DMS 273 treated with DMSO at 0.1 percent for 48 hours (cell line): ENCODE results near the gene MAP3K20.
"Not testable (repeated sequence)": the region's sequence is repeated elsewhere in the genome, so short reads cannot be mapped to it uniquely, and the experiment has no call there.

ENCODE experiments used
- DNase-seq: peaks from one replicate; lab custom pipeline; 2025; lab: John Stamatoyannopoulos, UW

Gene MAP3K20

DNA sequence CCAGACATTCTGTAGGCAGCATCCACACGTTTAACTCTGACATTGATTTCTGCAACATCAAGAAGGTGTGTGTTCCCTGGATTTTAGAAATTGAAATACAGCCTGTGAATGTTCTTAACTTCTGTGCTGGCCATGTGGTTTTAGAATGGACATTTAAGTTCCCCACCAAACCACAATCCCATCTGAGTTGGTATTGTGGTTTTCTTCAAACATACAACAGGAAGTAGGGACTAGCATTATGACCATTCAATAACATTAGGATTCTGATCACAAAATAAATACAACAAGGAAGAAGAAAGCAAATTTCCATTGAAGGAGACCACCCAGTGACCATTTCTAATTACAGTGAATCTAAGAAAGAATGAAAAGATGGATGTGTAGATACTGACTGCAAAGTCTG, 51.2 kb downstream of the MAP3K20 start:
- DNase-seq: no peak

DNA sequence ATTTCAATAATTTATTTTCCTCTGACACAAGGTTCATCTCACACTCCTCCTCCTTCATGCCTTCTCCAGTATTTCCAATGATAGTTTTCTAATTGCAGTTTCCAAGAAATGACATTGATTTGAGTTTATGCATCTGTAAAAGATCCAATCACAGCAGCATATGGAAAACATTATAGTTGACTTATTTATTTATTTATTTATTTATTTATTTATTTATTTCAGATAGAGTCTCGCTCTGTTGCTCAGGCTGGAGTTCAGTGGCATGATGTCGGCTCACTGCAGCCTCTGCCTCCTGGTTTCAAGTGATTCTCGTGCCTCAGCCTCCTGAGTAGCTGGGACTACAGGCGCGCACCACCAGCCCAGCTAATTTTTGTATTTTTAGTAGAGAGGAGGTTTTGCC, 52.5 kb downstream of the MAP3K20 start:
- not testable (repeated sequence) for DNase-seq

DNA sequence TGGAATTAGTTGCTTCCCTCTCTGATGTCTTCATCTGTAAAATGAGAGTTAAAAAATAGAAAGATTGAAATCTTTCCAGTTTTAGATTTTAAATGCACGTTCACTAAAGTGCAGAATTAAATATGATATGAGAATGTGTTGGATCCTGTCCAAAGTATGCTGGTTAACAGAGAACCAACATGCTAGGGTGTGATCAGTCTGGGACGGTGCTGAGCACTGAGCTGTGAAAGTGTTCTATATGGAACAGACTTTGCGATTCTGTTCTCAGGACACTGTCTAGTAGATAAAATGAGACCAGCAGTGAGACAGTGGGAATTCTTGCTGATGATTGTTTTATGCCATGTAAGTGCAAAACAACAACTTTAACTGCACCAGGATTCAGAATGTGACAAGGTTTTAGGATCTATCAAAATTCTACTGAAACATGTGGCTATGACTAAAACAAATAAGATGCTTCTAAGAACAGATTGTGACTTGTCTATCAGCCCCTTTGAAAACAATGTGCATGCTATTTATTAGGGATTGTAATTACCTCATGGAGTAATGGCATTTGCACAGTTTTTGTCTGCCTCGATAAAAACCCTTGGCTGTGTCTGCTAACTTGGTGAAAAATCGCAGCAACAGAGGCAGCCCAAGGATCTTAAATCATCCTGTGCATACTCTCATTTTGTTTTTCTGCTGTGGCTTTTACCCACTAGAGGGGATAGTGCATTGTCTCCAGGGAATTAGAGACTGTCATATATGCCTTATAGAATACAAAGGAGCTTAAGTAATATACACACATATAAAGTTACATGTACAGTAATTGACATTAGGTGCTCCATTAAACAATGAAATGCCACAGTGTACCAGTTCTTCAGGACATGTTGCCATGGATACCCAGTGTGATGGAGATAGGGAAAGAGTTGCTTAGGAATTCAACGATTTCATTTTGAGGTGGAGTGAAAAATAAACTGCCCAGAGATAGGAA, 55.1 kb downstream of the MAP3K20 start:
- DNase-seq: no peak

GRCh38 chr2:173132531-173132930, 56.9 kb downstream of the MAP3K20 start:
- no peak for DNase-seq

GRCh38 chr2:173134703-173135102, 59.1 kb downstream of the MAP3K20 start:
- DNase-seq: no peak

GRCh38 chr2:173136067-173136466, 60.4 kb downstream of the MAP3K20 start:
- DNase-seq: no peak

DNA sequence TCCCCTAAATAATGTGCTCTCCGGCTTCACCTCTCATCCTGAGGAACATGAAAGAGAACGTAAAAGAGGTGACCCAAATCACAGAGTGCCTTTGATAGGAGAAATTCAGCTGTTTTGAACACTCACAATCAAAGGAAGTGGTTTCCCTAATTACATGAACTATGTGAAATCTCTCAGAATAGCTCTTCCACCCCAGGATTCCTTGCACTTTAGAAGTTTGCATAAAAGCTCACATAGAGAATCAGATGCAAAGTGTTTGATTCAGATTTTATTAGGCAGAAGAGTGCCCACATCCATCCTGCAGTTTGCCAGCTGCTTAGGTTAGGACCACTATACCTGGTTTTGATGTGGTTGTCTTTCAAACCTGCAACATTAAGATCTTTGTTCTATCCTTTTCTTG, 61.0 kb downstream of the MAP3K20 start:
- no peak for DNase-seq

- DNase-seq: no peak
Measured at GRCh38 chr2:173137610-173138009, 62.0 kb downstream of the MAP3K20 start.

DNA sequence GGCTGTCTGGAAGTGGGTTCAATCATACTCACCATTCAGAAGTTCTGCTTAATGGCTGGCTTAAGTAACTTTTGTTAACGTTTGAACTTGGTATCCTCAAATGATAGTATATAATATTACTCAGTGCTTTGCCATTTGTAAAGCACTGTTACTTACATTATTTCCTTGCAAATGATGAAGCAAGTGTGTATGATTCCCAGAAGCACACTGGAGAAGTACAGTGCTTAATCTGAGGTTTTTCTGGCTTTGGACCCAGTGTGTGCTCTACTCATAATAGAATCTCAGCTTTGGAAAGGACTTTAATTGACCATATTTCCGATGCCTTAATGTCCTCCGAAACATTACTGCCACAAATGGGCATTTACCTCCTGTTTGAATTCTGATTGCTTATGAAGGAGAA, 63.3 kb downstream of the MAP3K20 start:
- no peak for DNase-seq

DNA sequence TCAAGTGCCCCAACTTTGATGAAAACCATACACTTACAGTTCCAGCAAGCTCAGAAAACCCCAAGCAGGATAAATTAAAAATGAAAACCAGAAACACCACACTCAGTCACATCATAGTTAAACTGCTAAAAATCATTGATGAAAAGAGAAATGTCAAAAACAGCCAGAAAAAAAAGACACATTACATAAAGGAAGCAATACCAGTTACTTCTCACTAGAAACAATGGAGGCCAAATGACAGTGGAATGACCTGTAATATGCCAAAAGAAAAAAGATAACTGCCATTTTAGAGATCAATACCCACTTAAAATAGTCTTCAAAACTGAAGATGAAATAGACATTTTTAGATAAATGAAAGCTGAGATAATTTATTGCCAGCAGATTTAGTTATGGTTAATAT, 66.0 kb downstream of the MAP3K20 start:
- DNase-seq: no peak

DNA sequence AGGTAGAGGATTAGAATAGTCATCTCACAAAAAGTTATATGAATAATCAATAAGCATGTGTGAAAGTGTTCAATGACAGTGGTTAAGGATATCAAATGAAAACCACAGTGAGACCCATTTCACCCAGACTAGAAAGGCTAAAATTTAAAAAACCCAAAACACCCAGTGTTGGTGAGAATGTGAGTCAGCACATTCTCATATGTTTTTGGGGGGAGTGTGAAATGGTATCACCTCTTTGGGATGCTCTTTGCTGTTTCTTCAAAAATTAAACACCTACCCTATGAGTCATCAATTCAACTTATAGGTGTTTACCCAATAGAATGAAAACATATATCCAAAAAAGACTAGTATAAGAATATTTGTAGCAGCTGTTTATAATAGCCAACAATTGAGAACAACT, 69.8 kb downstream of the MAP3K20 start:
- no peak for DNase-seq

- no peak for DNase-seq
Measured at GRCh38 chr2:173146590-173146989, 70.9 kb downstream of the MAP3K20 start.

DNA sequence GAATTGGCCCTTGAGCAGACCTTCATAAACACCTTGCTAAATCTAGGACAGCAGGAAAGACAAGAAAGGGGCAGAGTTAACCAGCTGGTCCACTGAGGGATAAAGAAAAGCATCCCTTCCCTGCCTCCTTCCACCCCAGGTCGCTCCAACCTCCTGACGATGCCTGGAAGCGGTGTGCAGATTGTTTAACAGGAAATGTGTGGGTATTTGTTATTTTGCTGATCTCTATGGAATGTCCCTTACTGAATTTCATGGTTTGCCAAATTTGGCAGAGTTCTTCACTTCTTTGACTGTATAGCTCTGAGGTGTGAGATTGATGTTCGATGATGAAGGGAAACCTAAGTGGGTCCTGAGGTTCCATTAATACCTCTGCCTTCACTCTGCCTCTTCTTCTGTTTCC, 72.9 kb downstream of the MAP3K20 start:
- DNase-seq: no peak

- DNase-seq: no peak
Measured at GRCh38 chr2:173149491-173149890, 73.8 kb downstream of the MAP3K20 start.

DNA sequence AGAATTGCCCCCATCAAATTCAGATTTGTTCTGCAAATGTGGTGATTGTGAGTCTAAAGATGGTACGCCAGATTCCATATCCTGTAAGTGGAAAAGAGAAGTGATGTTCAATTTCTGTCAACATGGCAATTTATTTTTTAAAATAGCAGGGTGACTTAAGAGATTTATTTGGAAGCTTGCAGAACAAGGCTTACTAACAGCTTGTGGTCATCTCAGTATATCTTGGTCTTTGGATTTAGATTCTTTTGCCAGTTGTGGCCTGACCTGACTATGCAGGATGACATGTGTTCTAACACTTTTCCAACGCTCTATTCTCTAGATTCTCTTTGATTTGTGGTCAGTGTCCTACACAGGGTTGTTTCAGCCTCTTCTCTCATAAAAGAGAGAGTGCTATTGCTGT, 74.4 kb downstream of the MAP3K20 start:
- DNase-seq: no peak

DNA sequence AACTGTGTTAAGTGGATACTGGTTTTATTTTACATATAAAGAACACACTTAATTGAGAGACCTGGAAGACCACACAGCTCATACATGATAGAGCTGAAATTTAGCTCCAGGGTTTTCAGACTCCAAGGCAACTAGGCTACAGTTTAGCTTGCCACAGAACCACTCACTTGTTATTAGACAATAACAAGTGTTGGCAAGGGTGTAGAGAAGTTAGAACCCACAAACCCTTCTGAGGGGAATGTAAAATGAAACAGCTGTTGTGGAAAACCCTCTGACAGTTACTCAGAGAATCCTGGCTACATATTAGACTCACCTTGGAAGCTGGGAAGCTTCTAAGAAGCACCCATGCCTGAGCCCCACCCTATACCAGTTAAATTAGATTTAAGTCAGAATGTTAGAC, 75.3 kb downstream of the MAP3K20 start:
- no peak for DNase-seq

- DNase-seq: no peak
Measured at GRCh38 chr2:173151671-173152401, 76.2 kb downstream of the MAP3K20 start.

GRCh38 chr2:173153301-173153885, 77.7 kb downstream of the MAP3K20 start:
- no peak for DNase-seq

DNA sequence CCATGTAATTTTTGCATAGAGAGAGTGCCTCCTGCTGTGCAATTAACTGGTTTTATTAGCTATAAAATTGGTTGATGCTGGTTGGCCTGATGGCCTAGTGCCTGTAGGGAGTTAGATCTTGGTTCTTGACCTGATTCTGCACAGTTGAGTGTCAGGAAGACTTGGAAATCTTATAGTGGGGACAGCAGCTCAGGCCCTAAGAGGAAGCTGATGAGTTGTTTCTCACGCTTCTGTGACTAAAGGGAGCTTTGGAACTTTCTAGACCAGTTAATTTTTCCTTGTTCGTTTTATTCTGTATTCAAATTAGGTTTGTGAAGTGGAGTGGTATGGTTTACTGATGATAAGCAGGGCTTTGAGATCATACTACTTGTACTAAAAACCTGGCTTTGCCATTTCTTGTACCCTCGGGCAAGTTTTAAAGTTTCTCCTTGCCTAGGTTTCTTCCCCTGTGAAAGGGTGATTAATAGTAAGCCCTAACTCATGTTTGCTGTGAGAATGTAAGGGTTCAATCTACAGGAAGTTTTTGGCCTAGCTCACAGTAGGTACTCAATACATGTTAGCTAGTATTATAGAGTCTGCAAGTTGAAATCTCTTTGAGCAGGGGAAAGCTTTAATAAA, 82.1 kb downstream of the MAP3K20 start:
- DNase-seq: no peak

- no peak for DNase-seq
Measured at GRCh38 chr2:173159791-173160463, 84.3 kb downstream of the MAP3K20 start.

- DNase-seq: no peak
Measured at GRCh38 chr2:173160618-173161017, 85.0 kb downstream of the MAP3K20 start.

- no peak for DNase-seq
Measured at GRCh38 chr2:173161040-173161439, 85.4 kb downstream of the MAP3K20 start.
